ENCODE data around the gene PADI1.

- no peak for TF ChIP-seq CTCF (conservative IDR thresholded peaks at IDR 0.05; ENCODE audit: low read length)
- TF ChIP-seq EZH2phosphoT487 (IDR thresholded peaks at IDR 0.05; ENCODE audit: borderline replicate concordance, low read depth, low read length), result no peak
Measured at GRCh38 chr1:17208546-17208945, 3.6 kb downstream of the PADI1 start.
